Stimulated activated naive CD8-positive, alpha-beta T cell treated with anti-CD3 and anti-CD28 coated beads, Interleukin-15, Interleukin-2, amounts not matched to agents 100 U/mL and 50 U/mL, for 24 hours (primary cell): ENCODE data around the gene KLHL22.
A peak's percentile ranks its signal among the peaks of the same experiment; 100 is the strongest.
"Not testable (repeated sequence)": the region's sequence is repeated elsewhere in the genome, so short reads cannot be mapped to it uniquely, and the experiment has no call there.

Source experiments
- ATAC-seq: fragments of 150-1000 bp; cut with Tn5 transposase; one replicate; pipeline ENCODE4 v1.10.0; 2021
- DNase-seq: peaks from one replicate; pipeline ENCODE4 v3.0.0; 2021

KLHL22 gene, protein sequence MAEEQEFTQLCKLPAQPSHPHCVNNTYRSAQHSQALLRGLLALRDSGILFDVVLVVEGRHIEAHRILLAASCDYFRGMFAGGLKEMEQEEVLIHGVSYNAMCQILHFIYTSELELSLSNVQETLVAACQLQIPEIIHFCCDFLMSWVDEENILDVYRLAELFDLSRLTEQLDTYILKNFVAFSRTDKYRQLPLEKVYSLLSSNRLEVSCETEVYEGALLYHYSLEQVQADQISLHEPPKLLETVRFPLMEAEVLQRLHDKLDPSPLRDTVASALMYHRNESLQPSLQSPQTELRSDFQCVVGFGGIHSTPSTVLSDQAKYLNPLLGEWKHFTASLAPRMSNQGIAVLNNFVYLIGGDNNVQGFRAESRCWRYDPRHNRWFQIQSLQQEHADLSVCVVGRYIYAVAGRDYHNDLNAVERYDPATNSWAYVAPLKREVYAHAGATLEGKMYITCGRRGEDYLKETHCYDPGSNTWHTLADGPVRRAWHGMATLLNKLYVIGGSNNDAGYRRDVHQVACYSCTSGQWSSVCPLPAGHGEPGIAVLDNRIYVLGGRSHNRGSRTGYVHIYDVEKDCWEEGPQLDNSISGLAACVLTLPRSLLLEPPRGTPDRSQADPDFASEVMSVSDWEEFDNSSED

DNA sequence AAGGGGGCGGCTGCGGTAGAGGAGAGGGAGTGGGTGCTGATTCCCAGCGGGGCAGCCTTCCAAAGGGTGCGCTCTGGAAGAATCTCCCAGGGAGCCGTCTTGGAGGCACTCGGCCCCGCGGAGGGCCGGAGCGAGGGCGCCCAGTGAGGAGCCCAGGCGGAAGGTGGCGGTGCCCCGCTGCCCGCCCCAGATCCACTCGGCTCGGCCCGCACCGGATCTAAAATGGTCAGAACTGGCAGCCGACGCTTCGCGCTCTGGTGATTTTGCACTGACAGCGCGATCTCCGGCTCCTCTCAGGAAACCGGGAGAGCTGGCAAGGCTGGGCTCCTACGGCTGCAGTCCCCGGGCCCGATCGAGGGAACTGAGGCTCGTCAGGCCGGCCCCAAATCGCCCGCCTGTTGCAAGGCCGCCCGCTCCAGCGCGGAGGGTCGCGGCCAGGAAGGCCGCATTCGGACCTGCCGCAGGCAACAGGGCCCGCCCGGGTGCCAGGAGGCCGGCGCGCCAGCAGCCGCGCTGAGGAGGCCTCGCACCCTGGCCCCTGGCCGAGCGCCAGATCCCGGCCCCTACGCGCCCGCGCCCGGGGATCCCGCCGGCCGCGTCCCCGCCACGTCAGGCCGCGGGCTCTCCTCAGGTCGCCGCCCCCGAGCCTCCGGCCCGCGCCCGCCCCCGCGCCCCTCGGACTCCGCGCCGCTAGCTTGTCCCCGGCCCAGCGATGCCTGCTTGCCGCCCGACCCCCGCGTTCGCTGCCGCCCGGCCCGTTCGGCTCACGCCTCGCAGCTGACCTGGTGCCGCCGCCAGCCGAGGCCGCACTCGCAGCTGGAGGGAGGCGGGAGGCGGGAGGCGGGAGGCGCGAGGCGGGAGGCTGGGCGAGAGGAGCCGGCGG lies at the start of gene KLHL22:
KLHL22 (minus strand) TSS at position 818 of the 883 bp plus-strand sequence. CDS start 6,584 bp downstream, outside the sequence.
- ATAC-seq (peak; percentile 11), DNase-seq (peak; percentile 42)

DNA sequence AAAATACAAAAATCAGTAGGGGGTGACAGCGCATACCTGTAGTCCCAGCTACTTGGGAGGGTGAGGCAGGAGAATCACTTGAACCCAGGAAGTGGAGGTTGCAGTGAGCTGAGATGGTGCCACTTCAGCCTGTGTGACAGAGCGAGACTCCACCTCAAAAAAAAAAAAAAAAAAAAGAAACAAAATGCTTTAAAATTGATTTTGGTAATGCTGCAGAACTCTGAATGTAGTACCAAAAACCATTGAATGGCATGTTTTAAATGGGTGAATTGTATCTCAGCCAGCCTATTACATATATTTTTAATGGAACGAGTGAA lies 49.7 kb upstream of the KLHL22 start:
- not testable (repeated sequence) for ATAC-seq, DNase-seq

DNA sequence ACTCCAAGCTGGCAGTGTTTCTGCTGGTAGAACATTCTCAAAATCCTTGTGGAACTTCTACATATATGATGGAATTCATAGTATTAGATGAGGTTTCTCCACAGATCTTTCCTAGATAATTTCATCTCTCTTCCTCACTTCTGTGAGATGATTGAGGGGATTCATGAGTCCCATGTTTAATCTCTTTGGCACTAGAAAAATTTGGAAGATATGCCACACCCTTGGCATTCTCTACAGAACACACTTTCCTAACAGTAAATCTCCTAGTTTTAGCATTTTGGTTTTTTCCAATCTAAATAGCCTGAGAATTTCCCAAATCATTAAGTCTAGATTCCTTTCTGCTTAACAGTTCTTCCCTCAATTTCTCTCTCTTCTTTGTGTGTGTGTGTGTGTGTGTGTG lies 47.1 kb upstream of the KLHL22 start:
- ATAC-seq, result no peak
- DNase-seq, result no peak

DNA sequence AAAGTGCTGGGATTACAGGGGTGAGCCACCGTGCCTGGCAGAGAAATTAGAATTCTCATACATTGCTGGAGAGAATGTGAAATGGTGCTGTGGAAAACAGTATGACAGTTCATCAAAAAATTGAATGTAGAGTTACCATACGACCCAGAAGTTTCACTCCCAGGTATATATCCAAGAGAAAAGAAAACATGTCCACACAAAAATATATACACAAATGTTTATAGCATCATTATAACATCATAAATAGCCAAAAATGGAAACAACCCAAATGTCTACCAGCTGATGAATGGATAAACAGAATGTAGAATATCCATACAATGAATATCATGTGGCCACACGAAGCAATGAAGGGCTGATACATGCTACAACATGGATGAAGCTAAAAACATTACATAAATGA lies 46.5 kb upstream of the KLHL22 start:
- ATAC-seq (no peak), DNase-seq (no peak)

DNA sequence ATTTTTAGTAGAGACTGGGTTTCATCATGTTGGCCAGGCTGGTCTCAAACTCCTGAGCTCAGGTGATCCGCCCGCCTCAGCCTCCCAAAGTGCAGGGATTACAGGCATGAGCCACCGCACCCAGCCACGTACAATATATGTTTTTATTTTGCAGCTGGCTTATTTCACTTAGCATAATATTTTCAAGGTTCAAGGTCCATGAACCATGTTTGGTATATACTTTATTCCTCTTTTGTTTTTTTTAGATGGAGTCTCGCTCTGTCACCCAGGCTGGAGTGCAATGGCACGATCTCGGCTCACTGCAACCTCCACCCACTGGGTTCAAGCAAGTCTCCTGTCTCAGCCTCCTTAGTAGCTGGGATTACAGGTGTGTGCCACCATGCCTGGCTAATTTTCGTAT lies 43.3 kb upstream of the KLHL22 start:
- ATAC-seq, result not testable (repeated sequence)

DNA sequence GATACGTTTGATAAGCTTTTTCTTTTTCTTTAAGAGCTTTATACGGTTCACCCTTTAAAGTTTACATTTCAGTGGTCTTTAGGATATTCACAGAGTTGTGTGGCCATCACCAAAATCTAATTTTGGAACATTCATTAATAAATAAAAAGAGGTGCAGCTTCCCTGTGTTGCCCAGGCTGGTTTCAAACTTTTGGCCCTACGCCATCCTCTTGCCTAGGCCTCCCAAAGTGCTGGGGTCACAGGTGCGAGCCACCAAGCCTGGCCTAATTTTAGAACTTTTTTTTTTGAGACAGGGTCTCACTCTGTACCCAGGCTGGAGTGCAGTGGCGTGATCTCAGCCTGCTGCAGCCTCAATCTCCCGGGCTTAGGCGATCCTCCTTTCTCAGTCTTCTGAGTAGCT lies 42.4 kb upstream of the KLHL22 start:
- no peak for DNase-seq
- ATAC-seq, result no peak

More for the DNA sequence above, 43.3 kb upstream of the KLHL22 start:
- DNase-seq, result not testable (repeated sequence)

DNA sequence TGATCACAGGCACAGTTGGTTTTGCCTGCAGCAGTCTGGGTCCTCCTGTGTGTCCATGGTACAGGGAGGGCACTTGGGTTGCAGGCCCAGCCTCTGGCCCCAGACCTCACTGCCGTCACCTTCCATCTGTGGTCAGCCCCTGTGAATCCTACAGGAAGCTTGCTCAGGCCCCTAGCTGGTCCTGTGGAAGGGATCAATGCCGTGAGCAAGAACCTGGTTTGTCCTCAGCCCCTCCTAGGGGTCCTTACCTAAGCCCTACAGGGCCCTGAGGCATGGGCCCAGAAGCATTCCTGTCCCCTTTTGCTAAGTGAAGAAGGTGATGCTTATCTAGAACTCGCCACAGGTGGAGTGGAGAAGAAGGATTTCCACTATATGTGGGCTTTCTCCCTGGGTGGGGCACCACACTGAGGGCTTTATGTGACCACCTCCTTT lies 41.7 kb upstream of the KLHL22 start:
- no peak for DNase-seq

DNA sequence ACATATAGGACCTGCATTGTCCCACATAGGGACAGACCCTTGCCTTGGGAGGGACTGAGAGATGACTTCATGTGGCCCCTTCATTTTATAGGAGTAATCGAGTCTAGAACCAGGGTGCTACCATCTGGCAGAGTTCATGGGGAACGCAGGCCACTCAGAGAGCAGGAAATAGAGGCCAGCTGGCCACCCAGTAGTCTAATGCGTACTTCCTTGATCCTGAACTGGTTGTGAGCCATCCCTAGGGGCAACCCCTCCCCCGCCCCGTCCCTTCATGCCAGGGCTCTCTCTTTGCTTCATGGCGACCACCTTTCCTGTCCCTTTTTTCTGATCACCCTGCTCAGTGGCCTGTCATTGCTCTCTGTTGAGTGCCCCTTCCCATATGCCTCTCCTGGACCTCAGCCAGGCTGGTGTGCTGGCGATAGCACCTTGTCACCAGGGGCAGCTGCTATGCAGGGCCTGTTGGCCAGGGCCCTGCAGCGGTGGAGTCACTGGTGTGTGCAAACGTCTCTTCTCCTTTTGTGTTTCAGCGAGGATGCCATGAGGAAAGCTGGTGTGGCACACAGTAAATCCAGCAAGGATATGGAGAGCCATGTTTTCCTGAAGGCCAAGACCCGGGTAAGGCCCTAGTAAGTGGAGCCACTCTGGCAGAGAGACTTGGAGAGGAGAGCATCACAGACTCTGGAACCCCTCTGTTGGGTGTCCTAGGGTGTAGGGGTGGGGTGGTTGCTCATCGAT lies 41.2 kb upstream of the KLHL22 start:
- no peak for DNase-seq
- no peak for ATAC-seq

More for the DNA sequence above, 41.7 kb upstream of the KLHL22 start:
- ATAC-seq, result no peak

DNA sequence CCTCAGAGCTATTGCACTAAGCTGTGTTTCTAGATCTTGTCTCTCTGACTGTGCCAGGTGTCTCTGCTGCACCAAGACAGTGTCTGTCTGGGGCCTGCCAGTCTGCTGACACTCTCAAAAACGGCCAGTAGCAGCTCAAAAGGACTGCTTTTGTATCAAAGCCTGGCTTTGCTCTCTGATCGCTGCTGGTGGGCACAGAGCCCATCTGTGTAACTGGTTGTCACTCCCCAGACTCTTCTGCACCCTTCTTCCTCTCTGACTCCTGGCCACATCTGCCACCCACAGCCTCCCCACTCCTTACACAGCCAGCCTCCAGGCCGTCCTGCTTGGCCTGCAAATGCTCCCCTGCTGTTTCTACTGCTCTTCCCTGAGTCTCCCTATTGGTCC lies 38.3 kb upstream of the KLHL22 start:
- DNase-seq (no peak), ATAC-seq (no peak)

DNA sequence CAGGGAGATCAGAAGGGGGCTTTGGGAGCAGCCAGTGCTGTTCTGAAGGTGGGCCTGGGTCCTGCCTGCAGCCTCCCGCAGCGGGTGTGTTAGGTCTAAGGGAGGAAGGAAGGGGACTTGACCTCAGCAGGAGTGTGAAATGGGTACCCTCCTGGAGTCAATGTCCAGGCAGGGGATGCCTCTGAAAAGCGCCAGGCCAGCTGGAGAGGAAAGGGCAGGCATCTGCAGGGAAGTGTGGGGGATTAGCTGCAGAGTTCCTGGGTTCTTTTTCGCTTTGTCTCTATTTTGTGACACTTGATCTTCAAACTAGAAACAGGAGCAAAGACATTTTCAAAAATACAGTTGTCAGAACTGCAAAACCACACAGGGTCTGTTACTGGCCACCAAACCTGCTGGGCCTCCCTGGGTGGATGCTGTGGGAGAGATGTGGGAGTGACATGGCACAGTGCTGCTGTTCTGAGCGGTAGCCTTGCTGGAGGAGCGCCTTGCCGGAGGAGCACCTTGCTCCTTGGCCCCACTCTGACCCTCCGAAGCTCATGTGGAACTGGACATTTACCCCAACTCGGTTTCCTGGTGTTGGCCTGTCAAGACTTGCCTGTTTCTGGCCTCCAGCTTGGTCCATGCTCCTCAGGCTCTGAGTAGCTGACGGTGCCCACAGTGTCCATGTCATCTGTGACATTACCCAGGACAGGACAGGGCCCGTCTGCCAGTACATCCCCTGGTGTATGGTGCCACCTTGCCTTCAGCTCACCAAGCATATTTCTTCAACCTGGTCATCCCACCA lies 37.7 kb upstream of the KLHL22 start:
- ATAC-seq, result no peak

DNA sequence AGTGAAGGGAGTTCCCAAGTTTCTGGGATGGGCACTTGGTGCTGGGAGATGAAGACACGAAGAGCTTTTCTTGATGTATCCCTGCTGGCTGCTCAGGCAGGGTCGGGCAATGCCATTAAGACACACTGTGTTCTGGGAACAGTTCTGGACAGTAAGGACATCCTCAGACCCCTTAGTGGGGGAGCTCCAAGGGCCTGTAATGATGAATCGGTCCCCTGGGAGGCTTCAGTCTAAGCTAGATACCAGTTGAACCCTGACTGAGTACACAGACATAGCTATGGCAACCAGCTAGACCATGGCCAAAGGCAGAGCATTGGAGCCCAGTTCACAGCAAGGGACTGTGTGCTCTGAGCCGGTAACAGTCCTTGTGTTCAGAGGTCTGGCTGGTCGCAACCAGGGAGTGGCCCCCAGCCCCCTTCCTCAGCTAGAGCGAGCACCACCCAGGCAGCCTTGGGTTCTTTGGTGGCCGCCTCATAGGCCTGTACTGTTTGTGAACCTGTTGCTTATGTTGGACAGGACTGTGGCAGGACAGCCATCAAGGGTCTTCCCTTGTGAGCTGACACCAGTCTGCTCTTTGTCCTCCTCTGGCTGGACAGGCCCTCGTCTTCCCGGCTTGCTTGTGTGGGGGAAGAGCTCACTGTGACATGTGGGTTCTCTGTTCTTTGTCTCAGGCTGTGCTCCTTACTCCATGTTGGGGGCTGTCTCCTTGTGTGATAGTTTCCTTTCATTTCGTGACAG lies 36.8 kb upstream of the KLHL22 start:
- no peak for DNase-seq
- ATAC-seq, result no peak

More for the DNA sequence above, 37.7 kb upstream of the KLHL22 start:
- DNase-seq, result no peak

DNA sequence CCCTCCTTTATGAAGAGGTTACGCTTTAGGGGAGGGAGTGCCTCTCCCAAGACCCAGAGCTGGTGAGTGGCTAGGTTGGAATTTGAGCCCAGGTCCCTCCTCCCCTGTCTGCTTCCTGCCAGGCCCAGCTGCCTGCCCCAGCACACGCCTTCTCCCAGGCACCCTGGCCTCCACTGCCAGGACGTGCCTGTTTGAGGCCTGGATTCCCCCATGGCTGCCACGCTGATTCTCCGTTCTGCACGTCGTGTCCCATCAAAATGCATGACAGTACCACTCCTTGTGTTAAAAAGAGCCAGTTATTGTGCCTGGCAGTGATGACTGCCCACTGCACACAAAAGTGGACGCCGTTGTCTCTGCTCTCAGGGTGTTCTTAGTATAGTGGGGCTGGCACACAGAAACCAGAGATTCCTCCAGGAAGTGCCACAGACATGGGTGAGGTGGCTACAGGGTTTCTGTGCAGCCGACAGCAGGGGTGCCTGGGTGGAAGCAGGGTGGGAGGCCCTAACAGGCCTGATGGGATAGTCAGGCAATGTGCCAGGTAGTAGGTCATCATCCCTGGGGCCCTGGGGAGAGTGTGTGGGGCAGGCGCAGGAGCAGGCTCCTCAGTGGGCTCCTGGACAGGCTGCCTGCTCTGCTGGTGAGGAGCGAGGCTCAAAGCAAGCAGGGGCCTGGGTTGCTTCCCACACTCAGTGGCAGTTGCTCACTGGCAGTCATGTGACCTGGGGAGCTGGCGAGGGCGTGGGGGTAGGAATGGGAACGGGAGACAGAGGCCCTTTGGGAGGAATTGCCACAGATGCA lies 36.0 kb upstream of the KLHL22 start:
- ATAC-seq, result no peak
- DNase-seq, result no peak

DNA sequence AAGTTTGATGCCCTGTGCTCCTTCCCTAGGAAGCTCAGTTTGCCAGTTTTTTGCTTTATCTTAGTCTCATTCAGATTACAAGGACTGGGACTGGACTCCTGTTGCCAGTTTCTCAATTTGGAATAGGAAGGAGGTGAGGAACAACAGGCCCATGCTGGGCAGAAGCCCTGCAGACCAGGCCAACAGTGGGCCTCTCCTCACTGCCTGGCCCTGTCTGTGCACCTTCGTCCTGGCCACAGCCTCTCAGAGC lies 35.5 kb upstream of the KLHL22 start:
- no peak for DNase-seq
- ATAC-seq, result no peak

DNA sequence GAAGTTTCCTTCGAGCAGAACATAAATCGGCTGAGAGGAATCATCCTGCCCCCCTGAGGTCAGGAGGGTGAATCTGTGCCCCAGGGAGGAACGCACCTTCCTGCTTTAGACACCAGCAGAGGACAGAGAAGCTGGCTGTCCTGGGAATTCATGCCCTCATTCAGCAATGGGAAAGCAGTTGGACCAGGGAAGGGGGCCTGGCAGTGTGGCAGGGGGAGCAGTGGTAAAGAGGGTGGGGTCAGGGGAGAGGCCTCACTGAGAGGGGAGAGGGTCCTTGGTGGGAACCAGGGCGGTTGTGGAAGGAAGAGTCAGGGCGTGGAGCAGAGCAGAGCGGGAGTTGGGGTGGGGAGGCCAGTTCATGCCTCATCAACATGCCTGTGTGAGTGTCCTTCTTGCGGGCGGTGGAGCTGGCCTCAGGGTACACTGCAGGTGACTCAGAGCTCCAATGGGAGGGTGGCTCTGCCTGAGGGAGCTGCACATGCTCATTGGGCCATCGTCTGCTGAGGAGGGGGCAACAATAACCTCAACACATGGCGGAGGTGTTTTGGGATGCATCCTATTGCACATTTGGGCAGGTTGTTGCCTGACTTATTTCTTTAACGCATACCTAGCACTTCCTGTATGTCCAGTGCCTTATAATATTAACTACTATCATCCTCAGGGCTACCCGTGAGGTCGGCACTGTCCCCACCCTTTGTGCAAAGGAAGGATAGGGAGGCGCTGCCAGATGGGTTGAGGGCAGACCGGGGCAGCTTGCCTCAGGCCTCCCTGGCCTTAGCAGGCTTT lies 35.0 kb upstream of the KLHL22 start:
- DNase-seq (no peak), ATAC-seq (no peak)

DNA sequence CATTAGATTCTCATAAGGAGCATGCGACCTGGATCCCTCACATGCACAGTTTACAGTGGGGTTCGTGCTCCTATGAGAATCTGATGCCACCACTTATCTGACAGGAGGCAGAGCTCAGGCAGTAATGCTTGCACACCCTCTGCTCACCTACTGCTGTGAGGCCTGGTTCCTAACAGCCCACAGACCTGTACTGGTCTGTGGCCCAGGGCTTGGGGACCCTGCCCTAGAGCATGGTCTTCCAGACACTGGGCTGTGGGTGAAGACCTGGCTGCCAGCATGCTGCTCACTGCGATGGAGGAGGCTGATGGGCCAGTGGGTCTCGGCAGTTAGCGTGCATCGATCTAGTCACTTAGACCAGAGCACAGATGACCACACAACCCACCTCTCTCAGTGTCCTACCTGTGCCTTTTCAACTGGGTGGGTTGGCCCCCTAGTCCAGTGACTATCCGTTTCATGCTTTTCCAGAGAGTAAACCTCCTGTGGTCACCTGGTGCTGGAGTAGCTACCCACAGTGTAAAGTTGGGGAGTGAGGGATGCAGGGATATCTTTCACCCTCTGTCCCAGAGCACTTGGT lies 32.9 kb upstream of the KLHL22 start:
- ATAC-seq (no peak), DNase-seq (no peak)

DNA sequence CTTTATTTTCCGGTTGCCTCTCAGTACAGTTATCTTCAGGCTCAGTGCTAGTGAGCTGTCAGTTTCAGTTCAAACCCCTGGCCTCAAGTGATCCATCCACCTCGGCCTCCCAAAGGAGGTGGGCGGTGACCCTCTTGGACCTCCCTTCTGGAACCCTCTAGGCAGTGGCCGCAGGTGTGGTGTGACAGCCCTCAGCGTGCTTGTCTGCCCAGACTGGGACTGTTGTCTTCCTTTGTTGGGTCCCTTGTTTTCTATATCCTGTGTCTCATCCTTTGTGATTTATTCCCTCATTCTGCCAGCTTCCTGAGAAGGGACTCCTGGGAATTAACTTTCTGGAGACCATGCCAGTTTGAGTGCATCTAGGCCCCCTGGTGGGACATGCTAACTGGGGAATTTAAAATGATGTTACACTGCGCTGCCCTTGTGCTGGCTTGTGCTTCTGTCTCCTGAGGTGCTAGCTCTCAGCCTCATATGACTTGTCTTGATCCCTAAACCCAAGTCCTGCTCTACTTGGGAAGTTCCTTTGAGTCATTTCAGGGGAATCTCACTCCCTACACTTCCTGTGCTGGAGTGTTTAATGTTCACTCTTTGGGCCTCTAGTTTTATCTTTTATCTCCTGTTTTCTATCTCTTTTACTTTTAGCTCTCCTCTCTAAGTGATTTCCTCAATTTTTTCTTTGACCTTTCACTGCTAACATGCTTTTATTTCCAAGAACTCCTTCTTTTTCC lies 31.2 kb upstream of the KLHL22 start:
- DNase-seq (no peak), ATAC-seq (no peak)

DNA sequence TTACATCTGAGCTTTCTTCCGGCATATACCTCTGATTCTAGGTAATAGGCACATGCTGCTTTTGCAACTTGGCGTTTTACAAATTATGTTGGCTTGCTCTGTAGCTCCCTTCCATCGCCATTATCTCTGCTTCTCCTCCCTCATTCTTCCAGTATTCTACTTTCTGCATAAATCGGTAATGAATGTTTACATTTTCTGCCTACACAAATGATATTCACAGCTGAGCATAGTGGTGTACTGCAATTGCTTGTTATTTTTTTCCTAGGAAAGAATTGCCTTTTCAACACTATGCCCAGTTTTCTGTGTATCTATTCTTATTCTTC lies 30.7 kb upstream of the KLHL22 start:
- DNase-seq, result no peak
- no peak for ATAC-seq

DNA sequence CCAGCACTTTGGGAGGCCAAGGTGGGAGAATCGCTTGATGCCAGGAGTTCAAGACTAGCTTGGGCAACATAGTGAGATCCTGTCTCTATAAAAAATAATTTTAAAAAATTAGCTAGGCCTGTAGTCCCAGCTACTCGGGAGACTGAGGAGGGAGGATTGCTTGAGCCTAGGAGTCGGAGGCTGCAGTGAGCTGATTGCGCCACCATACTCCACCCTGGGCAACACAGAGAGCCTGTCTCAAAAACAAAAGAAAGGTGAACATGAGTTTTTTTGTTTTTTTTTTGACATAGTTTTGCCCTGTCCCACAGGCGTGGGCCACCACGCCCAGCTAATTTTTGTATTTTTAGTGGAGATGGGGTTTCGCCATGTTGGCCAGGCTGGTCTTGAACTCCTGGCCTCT lies 29.5 kb upstream of the KLHL22 start:
- DNase-seq (no peak), ATAC-seq (no peak)
